ENCODE measurements around the gene ARRDC4. TPM values are rescaled to one million over a fixed set of nuclear protein-coding genes. Genes with fewer than 3 reads are reported as not detected.

ARRDC4 gene
- total RNA-seq, 2 experiments from 2014 or later: not detected

DNA sequence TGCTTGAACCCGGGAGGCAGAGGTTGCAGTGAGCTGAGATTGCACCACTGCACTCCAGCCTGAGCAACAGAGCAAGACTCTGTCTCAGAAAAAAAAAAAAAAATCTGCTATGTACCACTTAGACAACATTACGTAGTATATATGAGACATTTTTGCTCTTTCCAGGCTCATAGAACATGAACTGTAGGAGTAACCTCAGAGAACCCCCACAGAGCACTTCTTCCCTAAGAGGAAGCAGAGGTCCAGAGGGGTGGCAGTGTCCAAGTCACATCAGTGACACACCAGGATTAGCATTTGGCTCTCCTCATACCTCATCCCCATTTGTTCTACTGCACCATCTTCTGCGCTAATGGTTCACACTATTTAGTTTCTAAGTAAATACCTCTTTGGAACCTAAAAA lies 33.7 kb downstream of the ARRDC4 start:
- Histone ChIP-seq H3K79me2 (ENCODE audit: insufficient read depth, low read depth, low read length) (no peaks in the 10 kb centered on the region), H4K20me1 (ENCODE audit: insufficient read depth, low read length) (no peaks in the 10 kb centered on the region), H3K4me3 (ENCODE audit: low read depth, low read length, poor library complexity, severe bottlenecking) (no peak overlapping the region), H3K9me3 (ENCODE audit: low read length) (no peaks in the 10 kb centered on the region), H3K36me3 (ENCODE audit: insufficient read depth, low read length) (no peaks in the 10 kb centered on the region), H3K27ac (ENCODE audit: low read depth, low read length, poor library complexity, severe bottlenecking) (no peak overlapping the region), H3K9me2 (ENCODE audit: insufficient read depth, low read length) (no peaks in the 10 kb centered on the region), H3K4me2 (ENCODE audit: low read length) (no peak overlapping the region), H2AFZ (ENCODE audit: low read length) (no peak overlapping the region), H3K4me1 (ENCODE audit: insufficient read depth, low read length, poor library complexity, severe bottlenecking) (no peaks in the 10 kb centered on the region)
- BruUV-seq (replicated peaks): no TSS peak
- TF ChIP-seq EZH2phosphoT487 (IDR thresholded peaks at IDR 0.05; ENCODE audit: borderline replicate concordance, low read depth, low read length) (no peak), CTCF (conservative IDR thresholded peaks at IDR 0.05; ENCODE audit: low read length) (no peak)
- no peak for DNase-seq (ENCODE audit: low spot score)
- CTCF ChIA-PET (ENCODE audit: unreplicated experiment): no interaction called here
- POLR2A ChIA-PET: no interaction called here
- intact Hi-C loops (cut with micrococcal nuclease; ENCODE audit: unreplicated experiment): no loop called here

GRCh38 chr15:97995192-97995591 lies 34.7 kb downstream of the ARRDC4 start:
- intact Hi-C loops (cut with micrococcal nuclease; ENCODE audit: unreplicated experiment): no loop called here
- no peaks in the 10 kb centered on the region for H4K20me1 ChIP-seq (ENCODE audit: insufficient read depth, low read length)
- TF ChIP-seq EZH2phosphoT487 (IDR thresholded peaks at IDR 0.05; ENCODE audit: borderline replicate concordance, low read depth, low read length): no peak
- no peak for TF ChIP-seq CTCF (conservative IDR thresholded peaks at IDR 0.05; ENCODE audit: low read length)
- ChIA-PET CTCF (ENCODE audit: unreplicated experiment) (no interaction called here), POLR2A (no interaction called here)
- no TSS peak for BruUV-seq (replicated peaks)
- no peak overlapping the region for H2AFZ ChIP-seq (ENCODE audit: low read length)
- DNase-seq (ENCODE audit: low spot score): no peak
- H3K27ac ChIP-seq (ENCODE audit: low read depth, low read length, poor library complexity, severe bottlenecking): no peak overlapping the region
- no peaks in the 10 kb centered on the region for H3K79me2 ChIP-seq (ENCODE audit: insufficient read depth, low read depth, low read length)
- no peaks in the 10 kb centered on the region for H3K36me3 ChIP-seq (ENCODE audit: insufficient read depth, low read length)
- no peaks in the 10 kb centered on the region for H3K9me3 ChIP-seq (ENCODE audit: low read length)
- no peaks in the 10 kb centered on the region for H3K9me2 ChIP-seq (ENCODE audit: insufficient read depth, low read length)
- H3K4me3 ChIP-seq (ENCODE audit: low read depth, low read length, poor library complexity, severe bottlenecking): no peak overlapping the region
- no peak overlapping the region for H3K4me2 ChIP-seq (ENCODE audit: low read length)
- no peaks in the 10 kb centered on the region for H3K4me1 ChIP-seq (ENCODE audit: insufficient read depth, low read length, poor library complexity, severe bottlenecking)

GRCh38 chr15:97995881-97996603 lies 35.5 kb downstream of the ARRDC4 start:
- intact Hi-C loops (cut with micrococcal nuclease; ENCODE audit: unreplicated experiment): no loop called here
- Histone ChIP-seq H3K36me3 (ENCODE audit: insufficient read depth, low read length) (no peaks in the 10 kb centered on the region), H3K4me3 (ENCODE audit: low read depth, low read length, poor library complexity, severe bottlenecking) (no peak overlapping the region), H2AFZ (ENCODE audit: low read length) (no peak overlapping the region), H3K9me2 (ENCODE audit: insufficient read depth, low read length) (no peaks in the 10 kb centered on the region), H3K4me1 (ENCODE audit: insufficient read depth, low read length, poor library complexity, severe bottlenecking) (no peaks in the 10 kb centered on the region), H3K27ac (ENCODE audit: low read depth, low read length, poor library complexity, severe bottlenecking) (no peak overlapping the region), H3K9me3 (ENCODE audit: low read length) (no peaks in the 10 kb centered on the region), H3K4me2 (ENCODE audit: low read length) (0 out of 2 replicates have a peak overlapping the region, but pooled peaks have one; percentile 0), H4K20me1 (ENCODE audit: insufficient read depth, low read length) (no peaks in the 10 kb centered on the region), H3K79me2 (ENCODE audit: insufficient read depth, low read depth, low read length) (no peaks in the 10 kb centered on the region)
- no TSS peak for BruUV-seq (replicated peaks)
- CTCF ChIA-PET (ENCODE audit: unreplicated experiment): interaction anchor here (1.3 kb wide), 1 partner anchor 11 kb away, joined by 3 read pairs; no protein-coding TSS in a partner anchor
- peak; percentile 45 for TF ChIP-seq CTCF (conservative IDR thresholded peaks at IDR 0.05; ENCODE audit: low read length)
- TF ChIP-seq EZH2phosphoT487 (IDR thresholded peaks at IDR 0.05; ENCODE audit: borderline replicate concordance, low read depth, low read length): no peak
- peak; percentile 4 for DNase-seq (ENCODE audit: low spot score)
- POLR2A ChIA-PET: no interaction called here

Data from OCI-LY7 (cell line).